Sigmoid colon (tissue), 7 donors: ENCODE measurements around the gene SORCS1. TPM values are rescaled to one million over a fixed set of nuclear protein-coding genes. Genes with fewer than 3 reads are reported as not detected.

ENCODE experiments used
- DNase-seq: peaks from one replicate; pipeline ENCODE4 v3.0.0-alpha.2; 2019
- H3K27ac ChIP-seq, 4 donors: fragments of 200-600 bp; sonication (generic); one replicate each; pipeline ENCODE4 v1.5.1; 2016 to 2019; ENCODE audit warnings: mild to moderate bottlenecking in 1 of 4
- H3K27me3 ChIP-seq, 3 donors: fragments of 200-600 bp; sonication (generic); one replicate each; pipeline ENCODE4 v1.5.1; 2019; ENCODE audit warnings: mild to moderate bottlenecking in 1 of 3
- H3K36me3 ChIP-seq, 4 donors: fragments of 200-600 bp; sonication (generic); one replicate each; pipeline ENCODE4 v1.5.1; 2016 to 2019
- H3K4me1 ChIP-seq, 4 donors: fragments of 200-600 bp; sonication (generic); one replicate each; pipeline ENCODE4 v1.5.1; 2017 to 2019
- H3K4me3 ChIP-seq, 4 donors: fragments of 200-600 bp; sonication (generic); one replicate each; pipeline ENCODE4 v1.5.1; 2017 to 2019; ENCODE audit warnings: mild to moderate bottlenecking in 2 of 4, moderate library complexity in 1 of 4
- H3K9me3 ChIP-seq, 4 donors: fragments of 200-600 bp in 3 of 4; sonication (generic) in 3 of 4; one replicate each; pipeline versions ENCODE4 v1.5.1 to v1.6.1; 2013 to 2019
- CTCF ChIP-seq, 4 experiments: fragments of 450-650 bp in 3 of 4; fragments of 200-600 bp in 1 of 4; IDR thresholded peaks; one replicate each; pipeline ENCODE4 v1.5.1; 2016 to 2019; ENCODE audit warnings: antibody characterized with exemption in 4 of 4, mild to moderate bottlenecking in 3 of 4, moderate library complexity in 2 of 4
- EP300 ChIP-seq, 4 donors: sonication (generic); formaldehyde crosslinking; IDR thresholded peaks; one replicate each; pipeline ENCODE4 v1.6.1; 2017; ENCODE audit warnings: antibody characterized with exemption in 4 of 4
- POLR2A ChIP-seq, 2 donors: fragments of 450-650 bp; IDR thresholded peaks; one replicate each; pipeline ENCODE4 v1.6.1; 2016; ENCODE audit warnings: antibody characterized with exemption in 2 of 2, mild to moderate bottlenecking in 2 of 2, moderate library complexity in 2 of 2
- POLR2AphosphoS5 ChIP-seq, 4 donors: sonication (generic); formaldehyde crosslinking; IDR thresholded peaks; one replicate each; pipeline ENCODE4 v1.6.1; 2017; ENCODE audit warnings: antibody characterized with exemption in 4 of 4
- WGBS, 2 donors: extraction: QIAGEN DNeasy Blood & Tissue Kit; methylation state at CpG; one replicate each; pipeline ENCODE4 v1.1.7; 2013; 5-methylcytosine and 5-hydroxymethylcytosine counted together
- intact Hi-C: fragments of 100-400 bp; cut with DNase I; formaldehyde crosslinking; loops from one replicate; pipeline ENCODE4 v1.15.1; 2023
- polyA plus RNA-seq, 3 donors: library from polyadenylated mRNA; stranded (reverse); fragments of 200-250 nt; gene quantifications; one replicate each; pipeline ENCODE4 v1.2.3, GENCODE V29; 2013
- total RNA-seq, 4 donors: library from RNA; depleted of rRNA; stranded (reverse); fragments of >200 nt; gene quantifications; one replicate each; pipeline ENCODE4 v1.1.0, GENCODE V29; 2016
- donor health status: healthy with polysubstance abuse.
- donor health status: Bipolar disorder and iron deficiency.
- donor health status: healthy.

The SORCS1 gene
- total and polyA plus RNA-seq, 7 donors, result 2.5 to 18.3 (median 8.7) TPM; not detected in 1

- intact Hi-C loops, result no loop called here
- H3K9me3 ChIP-seq, result no peaks in the 10 kb centered on the region
- no peak overlapping the region for H3K27ac ChIP-seq
- H3K27me3 ChIP-seq, result no peaks in the 10 kb centered on the region
- H3K4me3 ChIP-seq, result no peak overlapping the region
- TF ChIP-seq EP300 (IDR thresholded peaks at IDR 0.05) (no peak), CTCF (IDR thresholded peaks at IDR 0.05) (no peak), POLR2AphosphoS5 (IDR thresholded peaks at IDR 0.05) (no peak), POLR2A (IDR thresholded peaks at IDR 0.05) (no peak)
- H3K4me1 ChIP-seq, result peaks cover 0 to 5% (median 0%) of the 10 kb centered on the region in 4 donors
- WGBS, 2 donors, result 70 to 74% methylated on average over 1 of the region's 1 CpG
- no peaks in the 10 kb centered on the region for H3K36me3 ChIP-seq
- DNase-seq, result no peak
Measured at GRCh38 chr10:107092321-107092720, 72.2 kb downstream of the SORCS1 start.

- WGBS, 2 donors, result 78 to 80% methylated on average over 2 of the region's 2 CpGs
- no peak overlapping the region for H3K4me3 ChIP-seq
- H3K36me3 ChIP-seq, result no peaks in the 10 kb centered on the region
- TF ChIP-seq POLR2AphosphoS5 (IDR thresholded peaks at IDR 0.05) (no peak), POLR2A (IDR thresholded peaks at IDR 0.05) (no peak), CTCF (IDR thresholded peaks at IDR 0.05) (no peak), EP300 (IDR thresholded peaks at IDR 0.05) (no peak)
- no peak overlapping the region for H3K27ac ChIP-seq
- peaks cover 0 to 5% (median 0%) of the 10 kb centered on the region in 4 donors for H3K4me1 ChIP-seq
- intact Hi-C loops, result no loop called here
- DNase-seq, result no peak
- H3K27me3 ChIP-seq, result no peaks in the 10 kb centered on the region
- no peaks in the 10 kb centered on the region for H3K9me3 ChIP-seq
Measured at GRCh38 chr10:107091126-107091525, 73.4 kb downstream of the SORCS1 start.

- H3K9me3 ChIP-seq, result no peaks in the 10 kb centered on the region
- intact Hi-C loops, result loop anchor here (2.0 kb wide), 1 partner anchor 57 kb away; no protein-coding TSS in a partner anchor
- no peak overlapping the region for H3K4me3 ChIP-seq
- TF ChIP-seq EP300 (IDR thresholded peaks at IDR 0.05) (no peak), POLR2AphosphoS5 (IDR thresholded peaks at IDR 0.05) (no peak), POLR2A (IDR thresholded peaks at IDR 0.05) (no peak), CTCF (IDR thresholded peaks at IDR 0.05) (no peak)
- DNase-seq, result no peak
- no peaks in the 10 kb centered on the region for H3K36me3 ChIP-seq
- no peaks in the 10 kb centered on the region for H3K27me3 ChIP-seq
- peaks cover 0 to 1% (median under 1%) of the 10 kb centered on the region in 4 donors for H3K4me1 ChIP-seq
- WGBS, 2 donors, result 76 to 82% methylated on average over 6 of the region's 6 CpGs
- no peak overlapping the region for H3K27ac ChIP-seq
Measured at GRCh38 chr10:107085665-107086525, 78.6 kb downstream of the SORCS1 start.

- Histone ChIP-seq H3K9me3 (no peaks in the 10 kb centered on the region), H3K4me1 (peaks cover 0 to 19% (median 16%) of the 10 kb centered on the region in 4 donors), H3K27ac (no peak overlapping the region), H3K36me3 (no peaks in the 10 kb centered on the region), H3K4me3 (no peak overlapping the region), H3K27me3 (no peaks in the 10 kb centered on the region)
- TF ChIP-seq POLR2AphosphoS5 (IDR thresholded peaks at IDR 0.05), result no peak
- TF ChIP-seq POLR2A (IDR thresholded peaks at IDR 0.05), result no peak
- no peak for TF ChIP-seq EP300 (IDR thresholded peaks at IDR 0.05)
- no peak for TF ChIP-seq CTCF (IDR thresholded peaks at IDR 0.05)
- no peak for DNase-seq
- WGBS, 2 donors, result 57 to 69% methylated on average over 3 of the region's 3 CpGs
- intact Hi-C loops, result no loop called here
Measured at GRCh38 chr10:107083388-107084009, 81.0 kb downstream of the SORCS1 start.
